GM18505 (cell line): ENCODE results near the gene CERK.

Experiments
- ATAC-seq: cut with Tn5 transposase; IDR thresholded peaks from one replicate; pipeline ENCODE4 v1.9.1; 2021; ENCODE audit not compliant: unreplicated experiment
- POLR2A ChIP-seq: IDR thresholded peaks from 4 replicates; pipeline ENCODE4 v1.6.1; 2011; ENCODE audit warnings: borderline replicate concordance; ENCODE audit not compliant: insufficient read depth, insufficient read length; ENCODE audit errors: extremely low read depth

The CERK gene

GRCh38 chr22:46726066-46726985 is 11.7 kb downstream of the CERK start:
- no peak for ATAC-seq
- no peak for TF ChIP-seq POLR2A

GRCh38 chr22:46725096-46725495 is 13.0 kb downstream of the CERK start:
- no peak for TF ChIP-seq POLR2A
- ATAC-seq, result no peak

GRCh38 chr22:46723882-46724281 is 14.2 kb downstream of the CERK start:
- ATAC-seq, result no peak
- no peak for TF ChIP-seq POLR2A

GRCh38 chr22:46721501-46722085 is 16.5 kb downstream of the CERK start:
- TF ChIP-seq POLR2A, result no peak
- no peak for ATAC-seq

- no peak for TF ChIP-seq POLR2A
- no peak for ATAC-seq
These were observed 18.1 kb downstream of the CERK start for GRCh38 chr22:46719921-46720320.

- TF ChIP-seq POLR2A, result no peak
- ATAC-seq, result no peak
These were observed 23.5 kb downstream of the CERK start for GRCh38 chr22:46714550-46714949.

- ATAC-seq, result no peak
- no peak for TF ChIP-seq POLR2A
These were observed 25.8 kb downstream of the CERK start for GRCh38 chr22:46712288-46712687.

- TF ChIP-seq POLR2A, result no peak
- no peak for ATAC-seq
These were observed 27.2 kb downstream of the CERK start for GRCh38 chr22:46710806-46711205.

- ATAC-seq, result no peak
- no peak for TF ChIP-seq POLR2A
These were observed 29.2 kb downstream of the CERK start for GRCh38 chr22:46708766-46709330.

- TF ChIP-seq POLR2A, result no peak
- no peak for ATAC-seq
These were observed 30.1 kb downstream of the CERK start for GRCh38 chr22:46707827-46708570.

- TF ChIP-seq POLR2A, result no peak
- no peak for ATAC-seq
These were observed 30.7 kb downstream of the CERK start for GRCh38 chr22:46707305-46707704.

- no peak for TF ChIP-seq POLR2A
- ATAC-seq, result no peak
These were observed 32.0 kb downstream of the CERK start for GRCh38 chr22:46706060-46706459.

GRCh38 chr22:46703996-46704370 is 34.1 kb downstream of the CERK start:
- no peak for ATAC-seq
- no peak for TF ChIP-seq POLR2A
